Uterus (tissue), 2 donors: Measurements from ENCODE around the gene MPPED1.

Experiments used
- CTCF ChIP-seq, 4 experiments: fragments of 200-600 bp in 2 of 4; fragments of 450-650 bp in 2 of 4; sonication (generic) in 2 of 4; IDR thresholded peaks; one replicate each; pipeline ENCODE4 v1.5.1; 2016 to 2019; ENCODE audit warnings: antibody characterized with exemption in 4 of 4, mild to moderate bottlenecking in 2 of 4, moderate library complexity in 1 of 4
- POLR2A ChIP-seq, 2 donors: fragments of 450-650 bp; IDR thresholded peaks; one replicate each; pipeline ENCODE4 v1.6.1; 2016; ENCODE audit warnings: antibody characterized with exemption in 2 of 2, mild to moderate bottlenecking in 1 of 2, moderate library complexity in 1 of 2

- TF ChIP-seq CTCF (IDR thresholded peaks at IDR 0.05) (no peak), POLR2A (IDR thresholded peaks at IDR 0.05) (no peak)
These were observed 53.6 kb downstream of the MPPED1 start for GRCh38 chr22:43465291-43466015.
